GM20000 (cell line): ENCODE data around the gene POLE.

Experiments used
- DNase-seq: peaks from one replicate; pipeline ENCODE4 v3.0.0; 2012; ENCODE audit warnings: low spot score
- CTCF ChIP-seq: IDR thresholded peaks from 2 replicates; pipeline ENCODE4 v1.5.1; 2012; ENCODE audit warnings: mild to moderate bottlenecking, control low read depth; ENCODE audit errors: extremely low read depth, missing control alignments

Gene POLE

GRCh38 chr12:132647858-132648257, 39.3 kb downstream of the POLE start:
- no peak for TF ChIP-seq CTCF
- DNase-seq = no peak

DNA sequence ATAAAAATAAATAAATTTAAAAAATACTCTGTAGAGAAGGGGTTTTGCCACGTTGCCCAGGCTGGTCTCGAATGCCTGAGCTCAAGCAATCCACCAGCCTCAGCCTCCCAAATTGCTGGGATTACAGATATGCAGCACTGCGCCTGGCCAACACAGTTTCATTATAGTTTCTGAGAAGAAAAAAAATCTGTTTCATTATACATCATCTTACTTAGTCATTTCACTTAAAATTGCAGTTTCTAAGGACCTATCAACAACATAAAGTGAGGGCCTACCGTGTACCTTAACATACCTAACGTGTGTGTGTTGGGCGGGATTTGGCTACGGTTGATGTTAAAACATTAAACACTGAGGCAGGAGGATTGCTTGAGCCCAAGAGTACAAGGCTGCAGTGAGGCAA, 40.3 kb downstream of the POLE start:
- DNase-seq = no peak
- TF ChIP-seq CTCF = no peak

DNA sequence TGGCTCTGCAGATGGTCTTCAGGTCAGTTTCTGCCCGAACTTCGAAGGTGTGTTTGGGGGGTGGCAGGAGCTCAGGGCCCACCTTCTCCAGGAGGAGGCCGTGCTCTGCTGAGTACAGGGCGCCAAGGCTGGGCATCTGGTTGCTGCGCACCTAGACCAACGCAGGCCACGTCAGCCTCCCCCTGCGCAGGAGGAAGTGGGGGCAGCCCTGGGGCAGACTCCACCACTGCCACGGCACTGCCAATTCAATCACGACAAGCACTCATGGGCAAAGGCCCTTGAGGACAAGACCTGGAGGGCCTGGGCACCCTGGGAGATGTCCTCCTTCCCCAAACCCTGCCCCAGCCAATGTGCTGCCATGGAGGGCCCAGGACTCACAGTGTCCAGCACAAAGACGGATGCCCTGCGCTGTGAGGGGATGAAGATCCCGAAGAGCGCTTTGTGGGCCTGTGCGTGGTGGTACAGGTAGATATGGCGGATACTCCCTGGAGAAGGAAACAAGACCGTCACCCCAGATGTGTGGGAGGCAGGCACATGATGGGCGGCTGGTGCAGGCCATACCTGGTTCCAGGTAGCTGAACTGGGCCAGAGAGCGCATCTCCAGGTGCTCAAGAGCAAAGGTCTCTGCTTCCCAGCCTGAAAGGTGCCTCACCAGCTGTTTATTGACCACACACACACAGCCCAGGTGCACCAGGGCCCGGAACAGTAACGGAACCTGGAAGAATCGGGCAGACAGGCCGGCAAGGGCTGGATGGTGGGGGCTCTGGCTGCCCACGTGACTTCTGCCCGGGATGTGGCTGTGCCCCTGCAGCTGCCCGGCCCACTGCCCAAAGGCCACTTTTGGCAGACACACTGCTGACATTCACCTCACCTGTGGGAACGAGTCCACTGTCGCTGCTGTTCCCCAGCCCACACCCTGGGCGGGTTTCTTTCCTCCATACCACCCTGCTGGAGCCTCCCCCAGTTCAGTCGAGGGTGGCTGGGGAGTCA, 44.0 kb downstream of the POLE start:
- no peak for TF ChIP-seq CTCF
- DNase-seq = no peak

DNA sequence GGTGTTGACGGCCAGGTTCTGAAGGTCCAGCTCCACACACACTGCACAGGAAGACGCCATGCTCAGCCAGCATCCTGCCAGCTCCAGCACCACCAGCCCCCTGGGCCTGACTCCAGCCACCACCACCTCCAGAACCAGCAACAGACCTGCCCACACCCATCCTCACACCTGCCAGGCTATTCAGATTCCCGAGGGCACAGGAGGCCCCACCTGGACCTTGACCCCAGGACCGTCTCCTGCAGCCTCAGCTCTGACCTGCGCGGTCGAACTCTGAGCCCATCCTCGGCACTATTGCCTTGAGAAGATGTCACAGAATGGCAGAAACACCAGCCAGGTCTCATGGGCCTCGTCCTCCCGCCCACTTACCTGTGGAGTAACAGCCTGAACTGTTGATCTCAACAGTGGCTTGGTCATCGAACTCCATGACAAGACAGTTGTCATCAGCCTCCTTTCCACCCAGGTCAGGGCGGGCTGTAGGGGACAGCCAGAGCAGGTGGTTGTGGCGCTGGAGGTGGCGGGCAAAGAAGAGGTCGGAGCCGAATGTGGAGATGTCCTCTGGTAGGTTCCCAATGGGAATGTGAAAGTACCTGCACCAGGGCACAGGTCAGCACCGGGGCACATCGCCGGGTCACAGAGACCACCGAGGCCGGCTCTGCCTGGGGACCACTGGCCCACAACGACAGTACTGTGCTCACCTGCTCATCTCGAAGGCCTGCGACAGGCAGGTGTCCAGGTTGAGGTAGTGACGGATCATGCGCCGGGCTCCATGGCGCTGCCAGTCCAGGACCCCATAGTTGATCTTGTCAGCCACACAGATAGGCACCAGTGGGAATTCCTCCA, 45.1 kb downstream of the POLE start:
- TF ChIP-seq CTCF = no peak
- DNase-seq = no peak

DNA sequence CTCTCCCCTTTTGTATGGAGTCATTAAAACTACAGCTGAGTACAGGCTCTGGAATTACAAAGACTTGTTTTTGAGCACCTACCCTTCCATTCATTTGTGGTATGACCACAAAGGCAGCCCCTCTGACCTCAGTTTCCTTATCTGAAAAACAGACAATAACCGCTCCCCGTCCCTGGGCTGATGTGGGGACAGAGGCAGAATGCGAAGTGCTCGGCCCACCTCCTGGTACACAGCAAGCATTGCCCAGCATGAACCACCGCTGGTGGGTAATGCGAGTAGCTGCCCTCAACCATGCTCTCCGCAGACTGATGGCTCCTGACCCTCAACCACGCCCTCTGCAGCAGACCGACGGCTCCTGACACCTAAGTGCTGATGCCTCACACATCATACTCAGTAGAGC, 46.2 kb downstream of the POLE start:
- DNase-seq = no peak
- TF ChIP-seq CTCF = no peak

- DNase-seq = no peak
- TF ChIP-seq CTCF = no peak
Measured at GRCh38 chr12:132639956-132640520, 47.1 kb downstream of the POLE start.
